DOHH2 (cell line): ENCODE measurements around the gene FBXL17.

Source experiments
- H3F3A ChIP-seq: fragments of 200-600 bp; sonication (generic), shearing (Covaris generic); 2 replicates; pipeline ENCODE4 v1.6.0; 2016; ENCODE audit warnings: antibody characterized with exemption, mild to moderate bottlenecking; ENCODE audit not compliant: control insufficient read depth, insufficient read depth
- H3K27ac ChIP-seq: fragments of 200-600 bp; sonication (generic); 2 replicates; pipeline ENCODE4 v1.5.1; 2014; ENCODE audit warnings: low read depth, mild to moderate bottlenecking, low read length, moderate library complexity
- H3K27me3 ChIP-seq: fragments of 200-600 bp; sonication (generic); 2 replicates; pipeline ENCODE4 v1.6.1; 2014; ENCODE audit warnings: mild to moderate bottlenecking, low read length, mixed read lengths; ENCODE audit not compliant: control insufficient read depth
- H3K36me3 ChIP-seq: fragments of 200-600 bp; sonication (generic); 2 replicates; pipeline ENCODE4 v1.6.1; 2014; ENCODE audit warnings: mild to moderate bottlenecking, low read length, moderate library complexity, mixed read lengths; ENCODE audit not compliant: control insufficient read depth
- H3K4me1 ChIP-seq: fragments of 200-600 bp; sonication (generic); 2 replicates; pipeline ENCODE4 v1.6.1; 2014; ENCODE audit warnings: mild to moderate bottlenecking, low read length, mixed read lengths; ENCODE audit not compliant: control insufficient read depth
- H3K4me2 ChIP-seq: fragments of 200-600 bp; sonication (generic); 2 replicates; pipeline ENCODE4 v1.6.0; 2014; ENCODE audit warnings: mild to moderate bottlenecking, low read length, moderate library complexity
- H3K4me3 ChIP-seq: fragments of 200-600 bp; sonication (generic); 2 replicates; pipeline ENCODE4 v1.5.1; 2014; ENCODE audit warnings: mild to moderate bottlenecking, low read length, mixed read lengths
- H3K79me2 ChIP-seq: fragments of 200-600 bp; sonication (generic); 2 replicates; pipeline ENCODE4 v1.6.1; 2014; ENCODE audit warnings: mild to moderate bottlenecking, low read length, mixed read lengths; ENCODE audit not compliant: control insufficient read depth
- H3K9me2 ChIP-seq: fragments of 200-600 bp; sonication (generic); replicated peaks from 2 replicates; pipeline ENCODE4 v1.6.1; 2014; ENCODE audit warnings: mild to moderate bottlenecking, low read length, mixed read lengths; ENCODE audit not compliant: control insufficient read depth
- H3K9me3 ChIP-seq: fragments of 200-600 bp; sonication (generic); 2 replicates; pipeline ENCODE4 v1.6.1; 2014; ENCODE audit warnings: antibody characterized with exemption, low read length, mixed read lengths; ENCODE audit not compliant: control insufficient read depth, insufficient read depth
- H4K20me1 ChIP-seq: fragments of 200-600 bp; sonication (generic); 2 replicates; pipeline ENCODE4 v1.6.0; 2014; ENCODE audit warnings: low read depth, mild to moderate bottlenecking, antibody characterized with exemption, low read length, moderate library complexity; ENCODE audit not compliant: control insufficient read depth, insufficient read depth
- CTCF ChIP-seq: fragments of 200-600 bp; sonication (generic); IDR thresholded peaks from one replicate; pipeline ENCODE4 v1.5.1; 2014; ENCODE audit warnings: antibody characterized with exemption, mild to moderate bottlenecking, low read depth, low read length; ENCODE audit not compliant: poor library complexity, severe bottlenecking
- EZH2phosphoT487 ChIP-seq: fragments of 200-600 bp; sonication (generic); IDR thresholded peaks from 2 replicates; pipeline ENCODE4 v1.6.1; 2017; ENCODE audit warnings: borderline replicate concordance, mild to moderate bottlenecking, antibody characterized with exemption, low read length, moderate library complexity, mixed read lengths

The FBXL17 gene

GRCh38 chr5:107964722-107965121, 417.2 kb downstream of the FBXL17 start:
- no peaks in the 10 kb centered on the region for H3K9me3 ChIP-seq
- H4K20me1 ChIP-seq, result no peaks in the 10 kb centered on the region
- no peaks in the 10 kb centered on the region for H3K9me2 ChIP-seq
- H3F3A ChIP-seq, result no peaks in the 10 kb centered on the region
- no peaks in the 10 kb centered on the region for H3K79me2 ChIP-seq
- no peak for TF ChIP-seq EZH2phosphoT487
- no peak for TF ChIP-seq CTCF
- H3K27me3 ChIP-seq, result no peaks in the 10 kb centered on the region
- no peak overlapping the region for H3K4me3 ChIP-seq
- H3K36me3 ChIP-seq, result no peaks in the 10 kb centered on the region
- H3K4me2 ChIP-seq, result no peak overlapping the region
- H3K4me1 ChIP-seq, result no peaks in the 10 kb centered on the region
- H3K27ac ChIP-seq, result no peak overlapping the region

GRCh38 chr5:107959573-107960279, 422.2 kb downstream of the FBXL17 start:
- no peaks in the 10 kb centered on the region for H3K4me1 ChIP-seq
- no peaks in the 10 kb centered on the region for H3K79me2 ChIP-seq
- no peak overlapping the region for H3K4me3 ChIP-seq
- no peaks in the 10 kb centered on the region for H3K27me3 ChIP-seq
- no peak for TF ChIP-seq CTCF
- TF ChIP-seq EZH2phosphoT487, result no peak
- H3K9me3 ChIP-seq, result no peaks in the 10 kb centered on the region
- no peaks in the 10 kb centered on the region for H3F3A ChIP-seq
- no peaks in the 10 kb centered on the region for H4K20me1 ChIP-seq
- H3K4me2 ChIP-seq, result no peak overlapping the region
- H3K9me2 ChIP-seq, result no peaks in the 10 kb centered on the region
- H3K36me3 ChIP-seq, result no peaks in the 10 kb centered on the region
- H3K27ac ChIP-seq, result no peak overlapping the region

GRCh38 chr5:107958861-107959260, 423.0 kb downstream of the FBXL17 start:
- no peaks in the 10 kb centered on the region for H3K27me3 ChIP-seq
- no peaks in the 10 kb centered on the region for H3K36me3 ChIP-seq
- H3K79me2 ChIP-seq, result no peaks in the 10 kb centered on the region
- H3K4me1 ChIP-seq, result no peaks in the 10 kb centered on the region
- H3K4me3 ChIP-seq, result no peak overlapping the region
- no peaks in the 10 kb centered on the region for H3F3A ChIP-seq
- no peaks in the 10 kb centered on the region for H3K9me3 ChIP-seq
- TF ChIP-seq CTCF, result no peak
- TF ChIP-seq EZH2phosphoT487, result no peak
- H3K27ac ChIP-seq, result no peak overlapping the region
- no peaks in the 10 kb centered on the region for H3K9me2 ChIP-seq
- no peaks in the 10 kb centered on the region for H4K20me1 ChIP-seq
- no peak overlapping the region for H3K4me2 ChIP-seq
